Neural progenitor cell (in vitro differentiated cells): ENCODE measurements around the gene CSK. TPM values are rescaled to one million over a fixed set of nuclear protein-coding genes. Genes with fewer than 3 reads are reported as not detected.
"Not testable (repeated sequence)": the region's sequence is repeated elsewhere in the genome, so short reads cannot be mapped to it uniquely, and the experiment has no call there.

ENCODE experiments used
- DNase-seq: peaks from one replicate; pipeline ENCODE4 v3.0.0-alpha.2; 2016; ENCODE audit warnings: low spot score
- H2AFZ ChIP-seq: fragments of 200-600 bp; sonication (generic); replicated peaks from 2 replicates; pipeline ENCODE4 v1.6.1; 2016; ENCODE audit warnings: antibody characterized with exemption
- H3F3A ChIP-seq: fragments of 200-600 bp; sonication (generic); 2 replicates; pipeline ENCODE4 v1.6.1; 2016; ENCODE audit warnings: antibody characterized with exemption, low read depth
- H3K27ac ChIP-seq: fragments of 200-600 bp; sonication (generic); 2 replicates; pipeline ENCODE4 v1.5.1; 2016; ENCODE audit warnings: mild to moderate bottlenecking
- H3K27me3 ChIP-seq: fragments of 200-600 bp; sonication (generic); 2 replicates; pipeline ENCODE4 v1.6.1; 2016; ENCODE audit warnings: mild to moderate bottlenecking, moderate library complexity
- H3K36me3 ChIP-seq: fragments of 200-600 bp; sonication (generic); 2 replicates; pipeline ENCODE4 v1.5.1; 2016
- H3K4me1 ChIP-seq: fragments of 200-600 bp; sonication (generic); 2 replicates; pipeline ENCODE4 v1.6.1; 2016; ENCODE audit warnings: mixed run types
- H3K4me2 ChIP-seq: fragments of 200-600 bp; sonication (generic); 2 replicates; pipeline ENCODE4 v1.6.1; 2016
- H3K4me3 ChIP-seq: fragments of 200-600 bp; sonication (generic); 2 replicates; pipeline ENCODE4 v1.5.1; 2016
- H3K79me2 ChIP-seq: fragments of 200-600 bp; sonication (generic); 2 replicates; pipeline ENCODE4 v1.6.1; 2016; ENCODE audit warnings: low read depth
- H3K9ac ChIP-seq: fragments of 200-600 bp; sonication (generic); 2 replicates; pipeline ENCODE4 v1.6.1; 2016
- H3K9me3 ChIP-seq: fragments of 200-600 bp; sonication (generic); 2 replicates; pipeline ENCODE4 v1.5.1; 2016; ENCODE audit warnings: low read depth
- H4K20me1 ChIP-seq: fragments of 200-600 bp; sonication (generic); 2 replicates; pipeline ENCODE4 v1.6.1; 2016; ENCODE audit warnings: low read depth
- H3K27ac Mint-ChIP-seq: 3 replicates; pipeline ENCODE4 v1.8.0; 2021; ENCODE audit warnings: mixed read lengths
- H3K27me3 Mint-ChIP-seq: 2 replicates; pipeline ENCODE4 v1.8.0; 2022; ENCODE audit warnings: low read depth, mild to moderate bottlenecking, inconsistent platforms, moderate library complexity, mixed read lengths; ENCODE audit not compliant: insufficient read depth
- H3K36me3 Mint-ChIP-seq: 3 replicates; pipeline ENCODE4 v1.8.0; 2021; ENCODE audit warnings: mixed read lengths
- H3K4me1 Mint-ChIP-seq: 3 replicates; pipeline ENCODE4 v1.8.0; 2021; ENCODE audit warnings: mixed read lengths
- H3K4me3 Mint-ChIP-seq: 3 replicates; pipeline ENCODE4 v1.8.0; 2021; ENCODE audit warnings: mild to moderate bottlenecking, moderate library complexity, mixed read lengths
- H3K9me3 Mint-ChIP-seq: 3 replicates; pipeline ENCODE4 v1.8.0; 2020; ENCODE audit warnings: mixed read lengths
- CTCF ChIP-seq: fragments of 200-600 bp; sonication (generic); IDR thresholded peaks from 2 replicates; pipeline ENCODE4 v1.5.1; 2017; ENCODE audit warnings: antibody characterized with exemption, mild to moderate bottlenecking
- EZH2 ChIP-seq: fragments of 200-600 bp; sonication (generic); IDR thresholded peaks from 2 replicates; pipeline ENCODE4 v1.6.1; 2017; ENCODE audit warnings: antibody characterized with exemption, mild to moderate bottlenecking, moderate library complexity
- EZH2phosphoT487 ChIP-seq: fragments of 200-600 bp; sonication (generic); IDR thresholded peaks from 2 replicates; pipeline ENCODE4 v1.6.1; 2017; ENCODE audit warnings: antibody characterized with exemption
- total RNA-seq: library from RNA; depleted of rRNA; stranded (reverse); fragments of >200 nt; gene quantifications from 2 replicates; pipeline ENCODE4 v1.2.3, GENCODE V29; 2015; ENCODE audit warnings: low replicate concordance

Gene CSK
- total RNA-seq, 1 donor from 2014 or later = 18.3 TPM

- no peak for DNase-seq
These were observed 46.6 kb upstream of the CSK start for GRCh38 chr15:74735305-74735704.

DNA sequence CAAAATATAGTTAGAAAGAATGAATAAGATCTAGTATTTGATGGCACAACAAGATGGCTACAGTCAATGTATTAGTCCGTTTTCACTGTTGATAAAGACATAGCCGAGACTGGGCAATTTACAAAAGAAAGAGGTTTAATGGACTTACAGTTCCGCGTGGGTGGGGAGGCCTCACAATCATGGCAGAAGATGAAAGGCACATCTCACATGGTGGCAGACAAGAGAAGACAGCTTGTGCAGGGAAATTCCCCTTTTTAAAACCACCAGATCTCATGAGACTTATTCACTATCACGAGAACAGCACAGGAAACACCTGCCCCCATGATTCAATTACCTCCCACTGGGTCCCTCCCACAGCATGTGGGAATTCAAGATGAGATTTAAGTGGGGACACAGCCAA is 43.6 kb upstream of the CSK start:
- H3K79me2 ChIP-seq, H3K9me3 ChIP-seq, H2AFZ ChIP-seq, DNase-seq, H3K4me1 Mint-ChIP-seq, H3F3A ChIP-seq, H3K36me3 Mint-ChIP-seq, H3K9ac ChIP-seq, H3K4me3 ChIP-seq, H3K4me1 ChIP-seq, H4K20me1 ChIP-seq, H3K27ac ChIP-seq, H3K36me3 ChIP-seq, H3K4me2 ChIP-seq, H3K27ac Mint-ChIP-seq: not testable (repeated sequence)
- H3K4me3 Mint-ChIP-seq = peak overlapping the region; percentile 16
- peaks cover 74% of the 10 kb centered on the region for H3K27me3 ChIP-seq
- peaks cover 14% of the 10 kb centered on the region for H3K9me3 Mint-ChIP-seq
- peaks cover 18% of the 10 kb centered on the region for H3K27me3 Mint-ChIP-seq

More at GRCh38 chr15:74735305-74735704, 46.6 kb upstream of the CSK start:
- H3K4me1 Mint-ChIP-seq = peaks cover 4% of the 10 kb centered on the region
- H3K27ac Mint-ChIP-seq = no peak overlapping the region
- no peak overlapping the region for H3K4me3 ChIP-seq
- no peak for TF ChIP-seq EZH2phosphoT487
- TF ChIP-seq EZH2 = no peak
- no peaks in the 10 kb centered on the region for H3K36me3 ChIP-seq
- H4K20me1 ChIP-seq = no peaks in the 10 kb centered on the region
- H3K4me2 ChIP-seq = no peak overlapping the region
- peaks cover 6% of the 10 kb centered on the region for H3K9me3 Mint-ChIP-seq
- H3K9ac ChIP-seq = no peak overlapping the region
- H3K79me2 ChIP-seq = no peaks in the 10 kb centered on the region
- H3K4me3 Mint-ChIP-seq = no peak overlapping the region
- H3F3A ChIP-seq = no peaks in the 10 kb centered on the region
- H3K27me3 ChIP-seq = peaks cover 77% of the 10 kb centered on the region
- no peaks in the 10 kb centered on the region for H3K36me3 Mint-ChIP-seq
- H3K9me3 ChIP-seq = no peaks in the 10 kb centered on the region
- peaks cover 24% of the 10 kb centered on the region for H3K27me3 Mint-ChIP-seq
- H3K4me1 ChIP-seq = no peaks in the 10 kb centered on the region
- H3K27ac ChIP-seq = no peak overlapping the region
- H2AFZ ChIP-seq = no peak overlapping the region

DNA sequence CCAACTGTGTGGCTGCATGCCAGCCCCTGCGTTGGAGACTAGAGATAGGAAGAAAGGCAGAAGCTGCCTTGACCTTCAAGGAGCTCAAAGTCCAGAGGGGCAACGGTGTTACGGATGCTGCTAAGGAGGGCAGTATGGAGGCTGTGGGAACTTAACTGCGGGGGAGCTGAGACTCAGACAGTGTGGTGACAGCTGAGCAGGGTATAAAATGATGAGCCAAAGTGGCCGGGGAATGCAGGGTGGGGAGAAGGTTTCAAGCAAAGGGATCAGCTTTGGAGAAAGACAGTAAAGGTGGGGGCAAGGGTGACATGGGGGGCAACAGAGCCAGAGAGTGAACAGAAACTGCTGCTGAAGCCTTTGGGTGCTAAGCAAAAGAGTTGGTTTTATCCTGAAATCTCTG is 39.5 kb upstream of the CSK start:
- TF ChIP-seq EZH2phosphoT487 (no peak), EZH2 (no peak), CTCF (no peak)
- no peak for DNase-seq
- Histone ChIP-seq H3K4me3 (no peak overlapping the region), H3K27ac (no peak overlapping the region), H3K4me1 (no peaks in the 10 kb centered on the region), H3K9ac (no peak overlapping the region), H3F3A (no peaks in the 10 kb centered on the region), H3K4me2 (no peak overlapping the region), H3K27me3 (peaks cover 74% of the 10 kb centered on the region), H4K20me1 (no peaks in the 10 kb centered on the region), H3K36me3 (no peaks in the 10 kb centered on the region), H3K79me2 (no peaks in the 10 kb centered on the region), H2AFZ (no peak overlapping the region), H3K9me3 (no peaks in the 10 kb centered on the region)
- peaks cover 4% of the 10 kb centered on the region for H3K4me1 Mint-ChIP-seq
- H3K4me3 Mint-ChIP-seq = no peak overlapping the region
- peaks cover 13% of the 10 kb centered on the region for H3K9me3 Mint-ChIP-seq
- H3K36me3 Mint-ChIP-seq = peaks cover 4% of the 10 kb centered on the region
- no peak overlapping the region for H3K27ac Mint-ChIP-seq
- H3K27me3 Mint-ChIP-seq = peaks cover 19% of the 10 kb centered on the region

DNA sequence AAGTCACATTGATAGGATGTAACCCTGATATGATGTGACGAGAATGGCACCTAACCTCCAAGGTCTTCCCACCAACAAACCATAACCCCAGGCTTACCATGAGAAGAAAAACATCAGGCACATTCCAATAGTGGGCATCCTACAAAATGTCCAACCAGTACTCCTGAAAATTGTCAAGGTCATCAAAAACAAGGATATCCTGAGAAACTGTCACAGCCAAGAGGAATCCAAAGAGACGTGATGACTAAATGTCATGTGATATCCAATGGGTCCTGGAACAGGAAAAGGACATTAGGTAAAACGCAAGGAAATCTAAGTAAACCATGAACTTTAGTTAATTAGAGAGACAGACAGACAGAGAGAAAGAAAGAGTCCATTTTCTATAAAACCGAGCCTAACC is 35.5 kb upstream of the CSK start:
- no peak for DNase-seq
- no peaks in the 10 kb centered on the region for H3F3A ChIP-seq
- H3K4me1 ChIP-seq = peaks cover 12% of the 10 kb centered on the region
- no peaks in the 10 kb centered on the region for H3K36me3 ChIP-seq
- Mint-ChIP-seq H3K27ac (no peak overlapping the region), H3K9me3 (peaks cover 9% of the 10 kb centered on the region), H3K36me3 (peaks cover 4% of the 10 kb centered on the region), H3K4me1 (no peaks in the 10 kb centered on the region), H3K27me3 (peaks cover 18% of the 10 kb centered on the region), H3K4me3 (no peak overlapping the region)
- peaks cover 24% of the 10 kb centered on the region for H4K20me1 ChIP-seq
- H3K4me2 ChIP-seq = no peak overlapping the region
- H3K27me3 ChIP-seq = peaks cover 96% of the 10 kb centered on the region
- no peak overlapping the region for H3K4me3 ChIP-seq
- no peak overlapping the region for H3K9ac ChIP-seq
- H2AFZ ChIP-seq = no peak overlapping the region
- H3K9me3 ChIP-seq = no peaks in the 10 kb centered on the region
- H3K27ac ChIP-seq = no peak overlapping the region
- no peak for TF ChIP-seq CTCF
- no peak for TF ChIP-seq EZH2phosphoT487
- no peaks in the 10 kb centered on the region for H3K79me2 ChIP-seq
